Body of pancreas (tissue), 4 donors: ENCODE results near the gene NF1. TPM values are rescaled to one million over a fixed set of nuclear protein-coding genes. Genes with fewer than 3 reads are reported as not detected.

Source experiments
- ATAC-seq: fragments of 150-250 bp; one replicate; pipeline ENCODE4 v1.9.1; 2016
- DNase-seq, 4 donors: peaks; one replicate each; pipeline ENCODE4 v3.0.0-alpha.2; 2019
- H3K27ac ChIP-seq, 4 donors: fragments of 200-600 bp; sonication (generic); 1 replicate in 3 of 4; 2 replicates in 1 of 4; pipeline versions ENCODE4 v1.5.1 to v1.6.1; 2016 to 2019; ENCODE audit warnings: mild to moderate bottlenecking in 1 of 4, mixed read lengths in 1 of 4, moderate library complexity in 1 of 4
- H3K27me3 ChIP-seq, 2 donors: fragments of 200-600 bp; sonication (generic); one replicate each; pipeline ENCODE4 v1.6.0; 2016; ENCODE audit warnings: mild to moderate bottlenecking in 1 of 2
- H3K36me3 ChIP-seq, 2 donors: fragments of 200-600 bp; sonication (generic); replicated peaks in 1 of 2; 2 replicates each; pipeline ENCODE4 v1.5.1; 2016; ENCODE audit warnings: low read depth in 2 of 2; ENCODE audit not compliant: insufficient read depth in 1 of 2
- H3K4me1 ChIP-seq: fragments of 200-600 bp; sonication (generic); one replicate; pipeline ENCODE4 v1.6.0; 2016
- H3K4me3 ChIP-seq, 2 donors: fragments of 200-600 bp; sonication (generic); 1 replicate in 1 of 2; 2 replicates in 1 of 2; pipeline ENCODE4 v1.5.1; 2016 to 2019
- H3K9me3 ChIP-seq, 3 donors: fragments of 200-600 bp; sonication (generic); 1 replicate in 2 of 3; 2 replicates in 1 of 3; pipeline ENCODE4 v1.5.1; 2016
- CTCF ChIP-seq, 7 experiments: fragments of 450-650 bp in 4 of 7; fragments of 200-600 bp in 3 of 7; sonication (generic) in 3 of 7; IDR thresholded peaks; one replicate each; pipeline ENCODE4 v1.5.1; 2016 to 2019; ENCODE audit warnings: antibody characterized with exemption in 7 of 7
- POLR2A ChIP-seq, 3 donors: fragments of 450-650 bp; IDR thresholded peaks; one replicate each; pipeline ENCODE4 v1.6.1; 2016; ENCODE audit warnings: antibody characterized with exemption in 3 of 3, mild to moderate bottlenecking in 2 of 3
- WGBS, 2 donors: methylation state at CpG; one replicate each; pipeline ENCODE4 v1.1.5; 2017; 5-methylcytosine and 5-hydroxymethylcytosine counted together
- intact Hi-C: fragments of 100-400 bp; cut with DNase I; formaldehyde crosslinking; loops from one replicate; pipeline ENCODE4 v1.15.1; 2023
- total RNA-seq, 2 donors: library from RNA; depleted of rRNA; stranded (reverse); fragments of >200 nt; gene quantifications; one replicate each; pipeline ENCODE4 v1.1.0, GENCODE V29; 2016

Gene NF1
- total RNA-seq, 2 donors from 2014 or later, result 54.7 to 57.1 TPM

- H3K27me3 ChIP-seq, result no peaks in the 10 kb centered on the region
- H3K9me3 ChIP-seq, result no peaks in the 10 kb centered on the region
- DNase-seq (no peak), ATAC-seq (no peak)
- no peaks in the 10 kb centered on the region for H3K36me3 ChIP-seq
- no peaks in the 10 kb centered on the region for H3K4me1 ChIP-seq
- TF ChIP-seq CTCF (IDR thresholded peaks at IDR 0.05) (no peak), POLR2A (IDR thresholded peaks at IDR 0.05) (no peak)
- no peak overlapping the region for H3K4me3 ChIP-seq
- H3K27ac ChIP-seq, result no peak overlapping the region
- WGBS, 2 donors, result 87 to 98% methylated on average over 2 of the region's 2 CpGs
- intact Hi-C loops, result no loop called here
Observed at GRCh38 chr17:31200287-31200686, 105.5 kb downstream of the NF1 start.

GRCh38 chr17:31202968-31203367 is 108.2 kb downstream of the NF1 start:
- TF ChIP-seq POLR2A (IDR thresholded peaks at IDR 0.05) (no peak), CTCF (IDR thresholded peaks at IDR 0.05) (no peak)
- no peak for DNase-seq
- intact Hi-C loops, result no loop called here

GRCh38 chr17:31211352-31212012 is 116.7 kb downstream of the NF1 start:
- no peak for ATAC-seq
- H3K36me3 ChIP-seq, result peaks cover 0 to 7% of the 10 kb centered on the region in 2 donors
- DNase-seq, result no peak
- no peak overlapping the region for H3K27ac ChIP-seq
- TF ChIP-seq CTCF (IDR thresholded peaks at IDR 0.05) (no peak), POLR2A (IDR thresholded peaks at IDR 0.05) (no peak)
- H3K27me3 ChIP-seq, result no peaks in the 10 kb centered on the region
- H3K9me3 ChIP-seq, result no peaks in the 10 kb centered on the region
- intact Hi-C loops, result no loop called here
- H3K4me1 ChIP-seq, result no peaks in the 10 kb centered on the region
- no peak overlapping the region for H3K4me3 ChIP-seq

More at GRCh38 chr17:31202968-31203367, 108.2 kb downstream of the NF1 start:
- Histone ChIP-seq H3K36me3 (no peaks in the 10 kb centered on the region), H3K9me3 (no peaks in the 10 kb centered on the region), H3K27me3 (no peaks in the 10 kb centered on the region), H3K27ac (no peak overlapping the region), H3K4me1 (no peaks in the 10 kb centered on the region), H3K4me3 (no peak overlapping the region)
- no peak for ATAC-seq

- intact Hi-C loops, result no loop called here
- WGBS, 2 donors, result 40 to 41% methylated on average over 5 of the region's 5 CpGs
- no peak for TF ChIP-seq POLR2A (IDR thresholded peaks at IDR 0.05)
- peak in 6 of 7 experiments; percentile 56 to 69 (median 60) for TF ChIP-seq CTCF (IDR thresholded peaks at IDR 0.05)
- H3K4me1 ChIP-seq, result no peaks in the 10 kb centered on the region
- ATAC-seq, result no peak
- H3K4me3 ChIP-seq, result no peak overlapping the region
- no peaks in the 10 kb centered on the region for H3K27me3 ChIP-seq
- H3K9me3 ChIP-seq, result no peaks in the 10 kb centered on the region
- H3K36me3 ChIP-seq, result peaks cover 0 to 17% of the 10 kb centered on the region in 2 donors
- no peak for DNase-seq
- H3K27ac ChIP-seq, result no peak overlapping the region
Observed at GRCh38 chr17:31216031-31216751, 121.4 kb downstream of the NF1 start.
